Liver (tissue), 9 donors: Measurements from ENCODE around the gene ANKRD10. TPM values are rescaled to one million over a fixed set of nuclear protein-coding genes. Genes with fewer than 3 reads are reported as not detected.

Source experiments
- DNase-seq: peaks from one replicate; pipeline ENCODE4 v3.0.0-alpha.2; 2017; ENCODE audit warnings: low spot score
- H3K27ac ChIP-seq, 2 donors: one replicate each; pipeline ENCODE4 v1.7.0; 2013; ENCODE audit warnings: inconsistent platforms in 2 of 2, low read length in 2 of 2, control low read depth in 1 of 2, low read depth in 1 of 2, mild to moderate bottlenecking in 1 of 2
- H3K27me3 ChIP-seq, 4 donors: one replicate each; pipeline versions ENCODE4 v1.6.1 to v1.7.0; 2013; ENCODE audit warnings: low read length in 3 of 4, inconsistent platforms in 1 of 4, mild to moderate bottlenecking in 1 of 4, moderate library complexity in 1 of 4; ENCODE audit not compliant: control insufficient read depth in 4 of 4, insufficient read depth in 4 of 4
- H3K36me3 ChIP-seq, 4 donors: one replicate each; pipeline versions ENCODE4 v1.6.1 to v1.7.0; 2013; ENCODE audit warnings: low read length in 3 of 4, mild to moderate bottlenecking in 3 of 4, low read depth in 1 of 4, moderate library complexity in 1 of 4; ENCODE audit not compliant: control insufficient read depth in 4 of 4, insufficient read depth in 3 of 4
- H3K4me1 ChIP-seq, 4 donors: one replicate each; pipeline versions ENCODE4 v1.6.1 to v1.7.0; 2013; ENCODE audit warnings: low read length in 3 of 4, mild to moderate bottlenecking in 3 of 4, moderate library complexity in 1 of 4; ENCODE audit not compliant: control insufficient read depth in 4 of 4, insufficient read depth in 4 of 4
- H3K4me3 ChIP-seq, 3 donors: one replicate each; pipeline versions ENCODE4 v1.6.1 to v1.7.0; 2013; ENCODE audit warnings: low read length in 3 of 3, control low read depth in 1 of 3, low read depth in 1 of 3, mild to moderate bottlenecking in 1 of 3
- H3K9ac ChIP-seq, 2 donors: one replicate each; pipeline ENCODE4 v1.7.0; 2013; ENCODE audit warnings: low read length in 2 of 2, mild to moderate bottlenecking in 2 of 2, moderate library complexity in 2 of 2, control low read depth in 1 of 2, low read depth in 1 of 2
- H3K9me3 ChIP-seq, 4 donors: one replicate each; pipeline versions ENCODE4 v1.6.1 to v1.7.0; 2013; ENCODE audit warnings: low read length in 3 of 4; ENCODE audit not compliant: control insufficient read depth in 4 of 4
- ATF3 ChIP-seq: IDR thresholded peaks from 2 replicates; pipeline ENCODE4 v1.6.1; 2016; ENCODE audit warnings: antibody characterized with exemption
- CTCF ChIP-seq: fragments of 150-350 bp; IDR thresholded peaks from 2 replicates; pipeline ENCODE4 v1.5.1; 2017; ENCODE audit warnings: improper control_type of control experiment, low read depth, low read length; ENCODE audit not compliant: missing input control
- EGR1 ChIP-seq, 2 donors: IDR thresholded peaks; 2 replicates each; pipeline ENCODE4 v1.6.1; 2016 to 2018; ENCODE audit warnings: antibody characterized with exemption in 2 of 2, low read depth in 2 of 2
- FOXA1 ChIP-seq: IDR thresholded peaks from 2 replicates; pipeline ENCODE4 v1.6.1; 2016; ENCODE audit warnings: antibody characterized with exemption
- FOXA2 ChIP-seq: IDR thresholded peaks from 2 replicates; pipeline ENCODE4 v1.6.1; 2016; ENCODE audit warnings: antibody characterized with exemption
- GABPA ChIP-seq, 2 donors: IDR thresholded peaks in 1 of 2; conservative IDR thresholded peaks in 1 of 2; 2 replicates each; pipeline ENCODE4 v1.6.1; 2016; ENCODE audit warnings: antibody characterized with exemption in 2 of 2, mild to moderate bottlenecking in 1 of 2, moderate library complexity in 1 of 2
- HNF4A ChIP-seq, 2 donors: conservative IDR thresholded peaks; 2 replicates each; pipeline ENCODE4 v1.6.1; 2016; ENCODE audit warnings: antibody characterized with exemption in 2 of 2, mild to moderate bottlenecking in 2 of 2
- HNF4G ChIP-seq: IDR thresholded peaks from 2 replicates; pipeline ENCODE4 v1.6.1; 2016; ENCODE audit warnings: antibody characterized with exemption
- JUND ChIP-seq, 2 donors: IDR thresholded peaks; 2 replicates each; pipeline ENCODE4 v1.6.1; 2016; ENCODE audit warnings: antibody characterized with exemption in 2 of 2
- NR2F2 ChIP-seq: IDR thresholded peaks from 2 replicates; pipeline ENCODE4 v1.6.1; 2016; ENCODE audit warnings: antibody characterized with exemption
- RAD21 ChIP-seq, 2 donors: IDR thresholded peaks; 2 replicates each; pipeline ENCODE4 v1.6.1; 2016; ENCODE audit warnings: antibody characterized with exemption in 2 of 2, mild to moderate bottlenecking in 2 of 2
- REST ChIP-seq: IDR thresholded peaks from 2 replicates; pipeline ENCODE4 v1.6.1; 2016; ENCODE audit warnings: antibody characterized with exemption, mild to moderate bottlenecking
- RXRA ChIP-seq, 2 donors: IDR thresholded peaks; 2 replicates each; pipeline ENCODE4 v1.6.1; 2017 to 2018; ENCODE audit warnings: antibody characterized with exemption in 2 of 2, mild to moderate bottlenecking in 1 of 2
- SP1 ChIP-seq: IDR thresholded peaks from 2 replicates; pipeline ENCODE4 v1.6.1; 2018; ENCODE audit warnings: antibody characterized with exemption, mild to moderate bottlenecking
- TAF1 ChIP-seq: conservative IDR thresholded peaks from 2 replicates; pipeline ENCODE4 v1.6.1; 2016; ENCODE audit warnings: antibody characterized with exemption, mild to moderate bottlenecking
- YY1 ChIP-seq: IDR thresholded peaks from 2 replicates; pipeline ENCODE4 v1.6.1; 2016; ENCODE audit warnings: antibody characterized with exemption, mild to moderate bottlenecking
- WGBS: extraction: QIAGEN DNeasy Blood & Tissue Kit; methylation state at CpG from one replicate; pipeline ENCODE4 v1.1.7; 2013; 5-methylcytosine and 5-hydroxymethylcytosine counted together
- polyA plus RNA-seq, 2 donors: library from polyadenylated mRNA; stranded (reverse) in 1 of 2; unstranded in 1 of 2; fragments of 200-250 nt in 1 of 2; fragments of >200 nt in 1 of 2; fragmentation: Nextera tagmentation in 1 of 2; extraction: Ambion mirVana in 1 of 2; gene quantifications; one replicate each; pipeline versions ENCODE4 v1.2.1 to v1.2.3, GENCODE V29; 2013 to 2015
- total RNA-seq, 2 donors: library from RNA; depleted of rRNA; stranded (reverse); fragments of >200 nt; gene quantifications; one replicate each; pipeline ENCODE4 v1.2.3, GENCODE V29; 2014
- TF ChIP-seq, protein P1 (sequence below): IDR thresholded peaks from 2 replicates; pipeline ENCODE4 v1.6.1; 2016; ENCODE audit warnings: antibody characterized with exemption
- TF ChIP-seq, protein P2 (sequence below): IDR thresholded peaks from 2 replicates; pipeline ENCODE4 v1.6.1; 2016; ENCODE audit warnings: antibody characterized with exemption
- donor health status: healthy.
- donor health status: healthy.
- donor health status: healthy.
- donor health status: healthy.
- donor health status: healthy.

The ANKRD10 gene
- total and polyA plus RNA-seq, 4 donors: 18.8 to 74.1 (median 52.9) TPM

DNA sequence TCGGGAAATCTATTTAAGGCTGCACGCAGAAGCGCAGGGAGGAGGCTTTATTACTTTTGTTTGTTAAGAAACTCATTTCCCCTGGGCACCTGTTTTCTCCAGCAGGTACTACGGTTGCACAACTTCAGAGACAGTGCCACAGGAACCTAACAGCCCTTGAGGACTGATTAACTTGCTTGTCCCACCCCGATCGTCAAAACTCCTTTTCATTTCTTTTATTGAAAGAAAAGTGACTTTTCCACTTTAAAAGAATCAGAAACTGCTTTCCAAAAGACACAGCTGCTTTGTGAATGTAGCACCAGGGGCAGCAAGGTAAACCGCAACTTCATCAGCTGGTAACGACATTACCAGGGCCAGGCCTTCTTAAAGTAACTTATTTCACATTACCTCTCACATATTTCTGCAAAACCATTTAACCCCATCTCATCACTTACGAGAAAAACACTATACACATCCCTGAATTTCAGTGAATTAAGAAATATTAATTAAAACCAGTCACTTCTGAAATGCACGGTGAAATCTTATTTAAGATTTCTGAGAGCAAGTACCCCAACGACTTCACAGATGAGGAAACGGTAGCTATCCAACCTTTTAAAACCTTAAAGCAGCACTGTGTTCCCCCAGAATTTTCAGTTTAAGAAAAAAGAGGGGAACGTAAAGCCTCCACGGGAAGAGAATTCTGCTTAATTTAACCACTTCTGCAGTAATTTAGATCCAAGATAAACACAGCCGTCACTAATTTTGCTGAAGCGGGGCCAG, 1.4 kb downstream of the ANKRD10 start:
- Histone ChIP-seq H3K36me3 (peaks cover 0 to 12% (median 2%) of the 10 kb centered on the region in 4 donors), H3K9me3 (no peaks in the 10 kb centered on the region), H3K9ac (peak overlapping the region; percentile 96 to 98), H3K27ac (peak overlapping the region; percentile 99 to 100), H3K4me1 (peaks cover 10 to 50% (median 30%) of the 10 kb centered on the region in 4 donors), H3K4me3 (peak overlapping the region; percentile 69 to 87 (median 78)), H3K27me3 (no peaks in the 10 kb centered on the region)
- under 1% methylated on average over 16 of the region's 16 CpGs for WGBS
- no peak for DNase-seq
- TF ChIP-seq, protein P1, sequence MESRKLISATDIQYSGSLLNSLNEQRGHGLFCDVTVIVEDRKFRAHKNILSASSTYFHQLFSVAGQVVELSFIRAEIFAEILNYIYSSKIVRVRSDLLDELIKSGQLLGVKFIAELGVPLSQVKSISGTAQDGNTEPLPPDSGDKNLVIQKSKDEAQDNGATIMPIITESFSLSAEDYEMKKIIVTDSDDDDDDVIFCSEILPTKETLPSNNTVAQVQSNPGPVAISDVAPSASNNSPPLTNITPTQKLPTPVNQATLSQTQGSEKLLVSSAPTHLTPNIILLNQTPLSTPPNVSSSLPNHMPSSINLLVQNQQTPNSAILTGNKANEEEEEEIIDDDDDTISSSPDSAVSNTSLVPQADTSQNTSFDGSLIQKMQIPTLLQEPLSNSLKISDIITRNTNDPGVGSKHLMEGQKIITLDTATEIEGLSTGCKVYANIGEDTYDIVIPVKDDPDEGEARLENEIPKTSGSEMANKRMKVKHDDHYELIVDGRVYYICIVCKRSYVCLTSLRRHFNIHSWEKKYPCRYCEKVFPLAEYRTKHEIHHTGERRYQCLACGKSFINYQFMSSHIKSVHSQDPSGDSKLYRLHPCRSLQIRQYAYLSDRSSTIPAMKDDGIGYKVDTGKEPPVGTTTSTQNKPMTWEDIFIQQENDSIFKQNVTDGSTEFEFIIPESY: peak; percentile 1
- TF ChIP-seq HNF4G (no peak), YY1 (peak; percentile 25), TAF1 (no peak), CTCF (no peak), REST (no peak), NR2F2 (no peak)
- TF ChIP-seq, protein P2, sequence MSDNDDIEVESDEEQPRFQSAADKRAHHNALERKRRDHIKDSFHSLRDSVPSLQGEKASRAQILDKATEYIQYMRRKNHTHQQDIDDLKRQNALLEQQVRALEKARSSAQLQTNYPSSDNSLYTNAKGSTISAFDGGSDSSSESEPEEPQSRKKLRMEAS: no peak

DNA sequence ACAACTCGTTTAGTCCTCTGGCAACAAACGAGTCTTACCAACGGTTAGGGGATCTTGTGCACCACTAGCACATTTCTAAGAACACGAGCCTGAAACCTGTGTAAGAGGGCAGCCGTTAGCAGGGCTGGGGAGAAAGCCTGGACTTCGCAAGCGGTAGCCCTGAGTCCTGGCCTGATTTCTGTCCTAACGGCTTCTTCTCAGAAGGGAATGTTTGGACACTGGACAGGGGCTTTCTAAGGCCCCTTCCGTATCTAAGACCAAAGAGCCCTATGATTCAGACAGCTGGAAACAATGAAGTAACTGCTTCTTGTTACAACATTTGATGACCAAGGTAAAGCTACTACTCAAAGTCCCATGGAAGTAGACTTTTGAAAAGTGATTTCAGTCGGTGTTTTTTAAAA, 2.2 kb downstream of the ANKRD10 start:
- H3K9me3 ChIP-seq: no peaks in the 10 kb centered on the region
- peaks cover 13 to 59% (median 38%) of the 10 kb centered on the region in 4 donors for H3K4me1 ChIP-seq
- DNase-seq: no peak
- peak overlapping the region; percentile 27 to 31 for H3K27ac ChIP-seq
- peak overlapping the region; percentile 96 to 98 for H3K9ac ChIP-seq
- H3K27me3 ChIP-seq: no peaks in the 10 kb centered on the region
- peaks cover 0 to 12% (median 2%) of the 10 kb centered on the region in 4 donors for H3K36me3 ChIP-seq
- H3K4me3 ChIP-seq: peak overlapping the region in 1 of 3 donors; percentile 69
- 18% methylated on average over 10 of the region's 10 CpGs for WGBS
- TF ChIP-seq NR2F2: no peak
- no peak for TF ChIP-seq FOXA1
- TF ChIP-seq GABPA (IDR thresholded peaks at IDR 0.05 in 1 of 2, conservative IDR thresholded peaks at IDR 0.05 in 1 of 2): no peak
- no peak for TF ChIP-seq HNF4A (conservative IDR thresholded peaks at IDR 0.05)
- TF ChIP-seq CTCF: no peak
- TF ChIP-seq, protein P2: no peak
- TF ChIP-seq JUND (IDR thresholded peaks at IDR 0.05): no peak
- TF ChIP-seq, protein P1: no peak
- no peak for TF ChIP-seq RXRA (IDR thresholded peaks at IDR 0.05)
- TF ChIP-seq EGR1 (IDR thresholded peaks at IDR 0.05; ENCODE audit: low read depth in 2 of 2): no peak
- no peak for TF ChIP-seq FOXA2
- no peak for TF ChIP-seq HNF4G
- no peak for TF ChIP-seq SP1
- TF ChIP-seq YY1: no peak
- TF ChIP-seq TAF1: no peak
- no peak for TF ChIP-seq ATF3
- TF ChIP-seq RAD21 (IDR thresholded peaks at IDR 0.05): no peak
